KBM-7 (cell line): ENCODE data around the gene ABCC1.
A peak's percentile ranks its signal among the peaks of the same experiment; 100 is the strongest.
"Not testable (repeated sequence)": the region's sequence is repeated elsewhere in the genome, so short reads cannot be mapped to it uniquely, and the experiment has no call there.

Source experiments
- DNase-seq: peaks from one replicate; pipeline ENCODE4 v3.0.0-alpha.2; 2015
- in situ Hi-C: fragments of 300-500 bp; cut with MboI; formaldehyde crosslinking; loops from 2 replicates; pipeline ENCODE4 v1.14.3; 2020; ENCODE audit warnings: low sequenced_read_pairs, low pct_unique_long_range_greater_than_20kb, mixed read lengths

ABCC1 gene

GRCh38 chr16:16141141-16141540 lies 191.7 kb downstream of the ABCC1 start:
- in situ Hi-C loops = no loop called here
- no peak for DNase-seq

DNA sequence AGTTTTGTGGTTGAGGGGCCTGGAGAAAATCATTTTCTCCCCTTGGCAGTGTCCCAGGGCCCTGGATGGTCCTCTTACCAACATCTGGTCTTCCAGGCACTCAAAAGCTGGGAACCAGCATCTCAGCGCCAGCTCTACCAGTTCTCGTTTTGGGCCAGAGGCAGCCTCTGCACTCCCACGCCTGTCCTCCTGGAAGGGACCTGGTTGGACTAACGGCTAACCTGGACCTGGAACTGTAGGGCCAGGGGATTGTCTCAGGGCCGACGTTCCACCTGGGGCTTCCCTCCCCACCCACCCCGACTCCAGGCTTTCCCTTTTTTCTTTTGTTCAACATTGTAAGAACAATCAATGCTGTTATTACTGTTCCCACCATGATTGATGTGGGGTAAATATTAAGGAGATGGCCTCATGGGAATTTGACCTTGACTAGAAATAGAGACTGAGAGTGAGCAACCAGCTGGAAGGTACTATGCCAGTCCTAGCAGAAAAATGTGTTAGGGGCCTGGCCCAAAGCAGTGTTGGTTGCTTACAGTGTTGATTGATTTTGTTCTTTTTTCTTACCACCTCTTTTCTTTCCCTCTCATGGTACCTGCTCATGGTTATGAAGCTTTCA lies 192.5 kb downstream of the ABCC1 start:
- no peak for DNase-seq
- in situ Hi-C loops = no loop called here

GRCh38 chr16:16143038-16143763 lies 193.8 kb downstream of the ABCC1 start:
- in situ Hi-C loops = no loop called here
- DNase-seq = peak; percentile 69

- DNase-seq = no peak
- in situ Hi-C loops = no loop called here
Measured at GRCh38 chr16:16143931-16144330, 194.5 kb downstream of the ABCC1 start.

DNA sequence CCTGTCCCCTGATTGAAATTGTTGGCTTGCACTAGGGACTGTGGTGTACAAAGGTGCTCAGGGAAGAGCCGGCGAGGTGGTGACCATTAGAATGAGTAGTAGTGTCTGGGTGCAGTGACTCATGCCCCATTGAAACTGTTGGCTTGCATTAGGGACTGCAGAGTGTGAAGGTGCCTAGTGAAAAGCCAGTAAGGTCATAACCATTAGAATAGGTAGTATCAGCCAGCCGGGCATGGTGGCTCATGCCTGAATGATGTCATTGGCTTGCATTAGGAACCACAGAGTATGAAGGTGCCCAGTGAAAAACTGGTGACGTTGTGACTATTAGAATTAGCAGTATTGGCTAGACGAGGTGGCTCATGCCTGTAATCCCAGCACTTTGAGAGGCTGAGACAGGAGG lies 195.0 kb downstream of the ABCC1 start:
- in situ Hi-C loops = no loop called here
- no peak for DNase-seq

- no peak for DNase-seq
- in situ Hi-C loops = no loop called here
Measured at GRCh38 chr16:16145286-16145685, 195.9 kb downstream of the ABCC1 start.

- DNase-seq = no peak
- in situ Hi-C loops = no loop called here
Measured at GRCh38 chr16:16146380-16147315, 197.2 kb downstream of the ABCC1 start.

- in situ Hi-C loops = no loop called here
- no peak for DNase-seq
Measured at GRCh38 chr16:16147316-16147999, 198.0 kb downstream of the ABCC1 start.

- in situ Hi-C loops, DNase-seq: not testable (repeated sequence)
Measured at GRCh38 chr16:16148000-16148599, 198.7 kb downstream of the ABCC1 start.

GRCh38 chr16:16148755-16149154 lies 199.3 kb downstream of the ABCC1 start:
- in situ Hi-C loops = no loop called here
- DNase-seq = no peak

DNA sequence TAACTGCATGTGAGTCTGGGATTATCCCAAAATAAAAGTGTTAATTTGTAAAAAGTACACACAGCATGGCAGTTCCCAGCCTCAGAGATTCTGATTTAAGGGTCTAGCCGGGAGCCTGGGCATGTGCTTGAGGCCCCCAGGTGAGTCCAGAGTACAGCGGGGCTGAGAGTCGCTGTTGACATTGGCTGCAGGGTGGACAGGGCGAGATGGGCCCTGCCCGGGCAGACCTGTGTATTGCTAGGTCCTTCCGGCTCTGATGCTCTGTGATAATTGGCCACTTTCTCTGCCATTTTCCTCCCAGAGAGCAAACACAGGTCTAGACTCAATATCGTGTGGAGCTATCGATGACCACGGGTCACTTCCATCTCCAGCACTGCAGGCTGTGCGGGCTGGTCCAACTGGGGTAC lies 200.3 kb downstream of the ABCC1 start:
- DNase-seq = no peak
- in situ Hi-C loops = no loop called here

GRCh38 chr16:16150117-16150877 lies 200.9 kb downstream of the ABCC1 start:
- DNase-seq = no peak
- in situ Hi-C loops = no loop called here

DNA sequence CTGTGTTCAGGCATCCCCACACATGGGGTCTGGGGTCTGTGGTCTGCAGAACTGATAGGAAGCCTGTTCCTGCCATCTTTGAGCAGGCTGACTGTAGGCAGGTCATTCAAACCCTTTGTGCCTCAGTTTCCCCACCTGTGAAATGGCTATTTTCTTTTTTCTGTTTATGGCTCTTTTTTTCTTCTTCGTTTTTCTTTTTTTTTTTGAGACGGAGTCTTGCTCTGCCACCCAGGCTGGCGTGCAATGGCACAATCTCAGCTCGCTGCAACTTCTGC lies 201.4 kb downstream of the ABCC1 start:
- in situ Hi-C loops = no loop called here
- DNase-seq = no peak

DNA sequence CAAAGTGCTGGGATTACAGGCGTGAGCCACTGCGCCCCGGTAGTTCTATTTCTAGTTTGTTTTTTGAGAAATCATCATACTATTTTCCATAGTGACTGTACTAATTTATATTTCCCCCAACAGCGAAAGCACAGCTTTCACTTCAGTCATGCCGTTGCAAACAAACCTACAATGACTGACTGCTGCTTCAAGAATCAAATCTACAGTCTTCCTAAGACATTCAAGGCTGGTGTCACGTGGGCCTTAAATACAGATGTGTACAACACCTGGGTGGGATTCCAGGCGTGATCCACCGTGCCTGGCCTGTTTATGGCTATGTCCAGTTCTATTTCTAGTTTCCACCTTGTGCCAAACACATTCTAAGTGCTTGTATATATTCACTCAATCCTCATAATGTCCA lies 201.9 kb downstream of the ABCC1 start:
- in situ Hi-C loops = no loop called here
- DNase-seq = no peak

DNA sequence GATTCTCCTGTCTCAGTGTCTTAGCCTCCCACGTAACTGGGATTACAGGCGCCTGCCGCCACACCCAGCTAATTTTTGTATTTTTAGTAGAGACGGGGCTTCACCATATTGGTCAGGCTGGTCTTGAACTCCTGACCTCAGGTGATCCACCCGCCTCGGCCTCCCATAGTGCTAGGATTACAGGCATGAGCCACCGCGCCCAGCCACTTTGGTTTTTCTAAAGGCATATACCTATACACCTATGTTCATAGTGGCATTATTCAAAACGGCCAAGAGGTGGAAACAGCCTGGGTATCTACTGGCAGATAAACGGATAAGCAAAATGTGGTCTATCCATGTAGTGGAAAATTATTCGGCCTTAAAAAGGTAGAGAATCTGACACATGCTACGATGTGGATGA lies 203.6 kb downstream of the ABCC1 start:
- DNase-seq, in situ Hi-C loops: not testable (repeated sequence)

GRCh38 chr16:16154281-16154951 lies 205.0 kb downstream of the ABCC1 start:
- DNase-seq = no peak
- in situ Hi-C loops = no loop called here

GRCh38 chr16:16155234-16155633 lies 205.8 kb downstream of the ABCC1 start:
- in situ Hi-C loops = no loop called here
- DNase-seq = no peak

DNA sequence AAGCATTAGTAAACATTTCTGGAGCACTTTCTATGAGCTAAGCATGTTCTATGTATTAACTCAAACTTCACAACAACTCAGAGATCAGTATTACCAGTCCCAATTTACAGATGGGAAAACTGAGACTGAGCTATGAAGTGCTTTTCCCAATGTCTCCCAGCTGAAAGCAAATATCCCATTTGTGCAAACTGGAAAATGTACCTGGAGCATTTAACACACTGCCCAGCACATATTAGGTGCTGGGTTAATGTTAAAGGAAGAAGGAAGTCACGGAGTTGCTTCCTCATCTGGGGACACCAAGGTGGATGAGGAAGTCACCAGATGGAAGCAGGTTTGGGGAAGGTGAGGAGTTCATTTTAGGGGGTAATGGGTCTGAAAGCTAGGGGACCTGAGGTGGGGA lies 207.8 kb downstream of the ABCC1 start:
- in situ Hi-C loops = no loop called here
- no peak for DNase-seq
